MG63 (cell line): ENCODE results near the gene BMP7. TPM values are rescaled to one million over a fixed set of nuclear protein-coding genes. Genes with fewer than 3 reads are reported as not detected.
A peak's percentile ranks its signal among the peaks of the same experiment; 100 is the strongest.

ENCODE experiments used
- DNase-seq: peaks from one replicate; pipeline ENCODE4 v3.0.0-alpha.2; 2020
- H3K27me3 ChIP-seq: fragments of 250-450 bp; sonication (Bioruptor Pico); 2 replicates; pipeline ENCODE4 v1.5.1; 2020; ENCODE audit warnings: mild to moderate bottlenecking, moderate library complexity
- H3K36me3 ChIP-seq: fragments of 250-450 bp; sonication (Bioruptor Pico); 2 replicates; pipeline ENCODE4 v1.5.1; 2020; ENCODE audit warnings: mild to moderate bottlenecking, moderate library complexity
- H3K4me3 ChIP-seq: fragments of 250-450 bp; sonication (Bioruptor Pico); 2 replicates; pipeline ENCODE4 v1.5.1; 2020; ENCODE audit warnings: mild to moderate bottlenecking, moderate library complexity
- H3K9me3 ChIP-seq: fragments of 250-450 bp; sonication (Bioruptor Pico); 2 replicates; pipeline ENCODE4 v1.5.1; 2020; ENCODE audit warnings: mild to moderate bottlenecking, moderate library complexity
- total RNA-seq: library from RNA; depleted of rRNA; stranded (reverse); fragments of >200 nt; shearing (Covaris generic); gene quantifications from 2 replicates; pipeline ENCODE4 v1.2.3, GENCODE V29; 2014; ENCODE audit warnings: low replicate concordance; rRNA removed

BMP7 gene
- 4.8 and 10.7 TPM in 2 replicates for total RNA-seq

- peak; percentile 80 for DNase-seq
- no peaks in the 10 kb centered on the region for H3K27me3 ChIP-seq
- H3K9me3 ChIP-seq: no peaks in the 10 kb centered on the region
- H3K36me3 ChIP-seq: no peaks in the 10 kb centered on the region
- peak within 1 kb of the TSS; percentile 67 for H3K4me3 ChIP-seq
Measured at GRCh38 chr20:57266291-57267157, at the start of gene BMP7. Gene BMP7 (minus strand): TSS chr20:57266641. CDS start chr20:57266122, 519 bp downstream.

- no peaks in the 10 kb centered on the region; the same call in 1 of the 2 replicates for H3K27me3 ChIP-seq
Measured at GRCh38 chr20:57315976-57316480, 49.6 kb upstream of the BMP7 start.

GRCh38 chr20:57315083-57315975 lies 48.9 kb upstream of the BMP7 start:
- H3K27me3 ChIP-seq: no peaks in the 10 kb centered on the region; the same call in 1 of the 2 replicates
- no peak for DNase-seq
- no peaks in the 10 kb centered on the region for H3K36me3 ChIP-seq
- H3K9me3 ChIP-seq: no peaks in the 10 kb centered on the region
- no peak overlapping the region for H3K4me3 ChIP-seq

More at GRCh38 chr20:57315976-57316480, 49.6 kb upstream of the BMP7 start:
- Histone ChIP-seq H3K9me3 (no peaks in the 10 kb centered on the region), H3K36me3 (no peaks in the 10 kb centered on the region), H3K4me3 (no peak overlapping the region)
- no peak for DNase-seq

GRCh38 chr20:57313951-57314350 lies 47.5 kb upstream of the BMP7 start:
- no peak overlapping the region for H3K4me3 ChIP-seq
- H3K36me3 ChIP-seq: no peaks in the 10 kb centered on the region
- no peak for DNase-seq
- no peaks in the 10 kb centered on the region; the same call in 1 of the 2 replicates for H3K27me3 ChIP-seq
- H3K9me3 ChIP-seq: no peaks in the 10 kb centered on the region

GRCh38 chr20:57313230-57313629 lies 46.8 kb upstream of the BMP7 start:
- no peaks in the 10 kb centered on the region for H3K36me3 ChIP-seq
- H3K27me3 ChIP-seq: no peaks in the 10 kb centered on the region; the same call in 1 of the 2 replicates
- H3K9me3 ChIP-seq: no peaks in the 10 kb centered on the region
- DNase-seq: no peak
- H3K4me3 ChIP-seq: no peak overlapping the region

- Histone ChIP-seq H3K9me3 (no peaks in the 10 kb centered on the region), H3K36me3 (no peaks in the 10 kb centered on the region), H3K27me3 (no peaks in the 10 kb centered on the region; the same call in 1 of the 2 replicates), H3K4me3 (no peak overlapping the region)
- DNase-seq: no peak
Measured at GRCh38 chr20:57312138-57312537, 45.7 kb upstream of the BMP7 start.

GRCh38 chr20:57310821-57311514 lies 44.5 kb upstream of the BMP7 start:
- Histone ChIP-seq H3K27me3 (no peaks in the 10 kb centered on the region; the same call in 1 of the 2 replicates), H3K36me3 (no peaks in the 10 kb centered on the region), H3K9me3 (no peaks in the 10 kb centered on the region), H3K4me3 (no peak overlapping the region)
- DNase-seq: no peak

- Histone ChIP-seq H3K27me3 (no peaks in the 10 kb centered on the region; the same call in 1 of the 2 replicates), H3K4me3 (no peak overlapping the region), H3K9me3 (no peaks in the 10 kb centered on the region), H3K36me3 (no peaks in the 10 kb centered on the region)
- DNase-seq: no peak
Measured at GRCh38 chr20:57309544-57310115, 43.2 kb upstream of the BMP7 start.

- no peaks in the 10 kb centered on the region for H3K9me3 ChIP-seq
- no peak overlapping the region for H3K4me3 ChIP-seq
- H3K27me3 ChIP-seq: no peaks in the 10 kb centered on the region; the same call in 1 of the 2 replicates
- no peak for DNase-seq
- H3K36me3 ChIP-seq: no peaks in the 10 kb centered on the region
Measured at GRCh38 chr20:57308451-57309271, 42.2 kb upstream of the BMP7 start.

- H3K4me3 ChIP-seq: no peak overlapping the region
- no peaks in the 10 kb centered on the region for H3K36me3 ChIP-seq
- no peak for DNase-seq
- H3K9me3 ChIP-seq: no peaks in the 10 kb centered on the region
- H3K27me3 ChIP-seq: no peaks in the 10 kb centered on the region; the same call in 1 of the 2 replicates
Measured at GRCh38 chr20:57306747-57307146, 40.3 kb upstream of the BMP7 start.

GRCh38 chr20:57301026-57301425 lies 34.6 kb upstream of the BMP7 start:
- H3K27me3 ChIP-seq: 0 out of 2 replicates have a peak, but pooled peaks cover 2% of the 10 kb centered on the region
- H3K4me3 ChIP-seq: no peak overlapping the region
- DNase-seq: no peak
- H3K9me3 ChIP-seq: no peaks in the 10 kb centered on the region
- H3K36me3 ChIP-seq: no peaks in the 10 kb centered on the region

- no peaks in the 10 kb centered on the region for H3K36me3 ChIP-seq
- no peak overlapping the region for H3K4me3 ChIP-seq
- no peaks in the 10 kb centered on the region for H3K9me3 ChIP-seq
- H3K27me3 ChIP-seq: 0 out of 2 replicates have a peak, but pooled peaks cover 2% of the 10 kb centered on the region
- DNase-seq: no peak
Measured at GRCh38 chr20:57298457-57298856, 32.0 kb upstream of the BMP7 start.

- H3K9me3 ChIP-seq: no peaks in the 10 kb centered on the region
- no peak for DNase-seq
- H3K36me3 ChIP-seq: no peaks in the 10 kb centered on the region
- H3K4me3 ChIP-seq: no peak overlapping the region
- no peaks in the 10 kb centered on the region for H3K27me3 ChIP-seq
Measured at GRCh38 chr20:57294550-57294949, 28.1 kb upstream of the BMP7 start.

GRCh38 chr20:57293995-57294394 lies 27.6 kb upstream of the BMP7 start:
- no peak overlapping the region for H3K4me3 ChIP-seq
- no peak for DNase-seq

GRCh38 chr20:57292611-57293010 lies 26.2 kb upstream of the BMP7 start:
- H3K27me3 ChIP-seq: no peaks in the 10 kb centered on the region
- DNase-seq: no peak
- no peaks in the 10 kb centered on the region for H3K36me3 ChIP-seq
- no peaks in the 10 kb centered on the region for H3K9me3 ChIP-seq
- H3K4me3 ChIP-seq: no peak overlapping the region

More at GRCh38 chr20:57293995-57294394, 27.6 kb upstream of the BMP7 start:
- H3K36me3 ChIP-seq: no peaks in the 10 kb centered on the region
- no peaks in the 10 kb centered on the region for H3K27me3 ChIP-seq
- H3K9me3 ChIP-seq: no peaks in the 10 kb centered on the region
